ENCODE data around the gene RPL3.

The RPL3 gene

DNA sequence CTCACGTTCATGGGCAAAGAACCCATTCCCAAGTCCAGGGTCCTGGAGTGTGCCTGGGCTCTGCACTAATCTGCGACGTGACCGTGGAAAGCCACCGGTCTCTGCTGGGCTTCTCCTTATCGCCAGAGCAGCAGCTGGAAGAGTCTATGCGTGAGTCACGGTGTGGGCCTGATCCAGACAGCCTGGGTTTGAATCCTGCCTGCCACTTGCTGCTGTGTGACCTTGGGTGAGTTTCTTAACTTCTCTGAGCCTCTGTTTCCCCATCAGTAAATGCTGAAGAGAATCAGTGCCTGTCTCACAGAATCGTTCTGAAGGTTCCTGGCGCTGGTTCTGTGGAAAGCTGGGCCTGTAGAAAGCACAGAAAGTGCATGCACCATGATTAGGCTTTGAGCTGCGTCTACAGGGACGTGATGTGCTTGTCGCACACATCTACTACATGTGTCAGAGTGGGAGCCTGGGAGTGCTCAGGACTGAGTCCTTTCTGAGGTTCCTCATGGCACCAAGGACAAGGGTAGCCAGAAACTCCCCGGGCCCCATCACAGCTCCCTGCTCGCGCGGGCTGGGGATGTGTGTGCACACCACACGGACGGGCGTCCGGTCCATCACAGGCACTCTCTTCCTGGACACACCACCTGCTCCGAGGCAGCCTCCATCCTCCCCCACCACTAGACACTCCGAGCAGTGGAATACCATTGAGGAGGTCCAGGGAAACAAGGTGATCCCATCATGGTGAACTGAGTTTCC lies 54.1 kb downstream of the RPL3 start:
- DNase-seq (ENCODE audit: low read depth in 2 of 2, low spot score in 1 of 2), result no peak

DNA sequence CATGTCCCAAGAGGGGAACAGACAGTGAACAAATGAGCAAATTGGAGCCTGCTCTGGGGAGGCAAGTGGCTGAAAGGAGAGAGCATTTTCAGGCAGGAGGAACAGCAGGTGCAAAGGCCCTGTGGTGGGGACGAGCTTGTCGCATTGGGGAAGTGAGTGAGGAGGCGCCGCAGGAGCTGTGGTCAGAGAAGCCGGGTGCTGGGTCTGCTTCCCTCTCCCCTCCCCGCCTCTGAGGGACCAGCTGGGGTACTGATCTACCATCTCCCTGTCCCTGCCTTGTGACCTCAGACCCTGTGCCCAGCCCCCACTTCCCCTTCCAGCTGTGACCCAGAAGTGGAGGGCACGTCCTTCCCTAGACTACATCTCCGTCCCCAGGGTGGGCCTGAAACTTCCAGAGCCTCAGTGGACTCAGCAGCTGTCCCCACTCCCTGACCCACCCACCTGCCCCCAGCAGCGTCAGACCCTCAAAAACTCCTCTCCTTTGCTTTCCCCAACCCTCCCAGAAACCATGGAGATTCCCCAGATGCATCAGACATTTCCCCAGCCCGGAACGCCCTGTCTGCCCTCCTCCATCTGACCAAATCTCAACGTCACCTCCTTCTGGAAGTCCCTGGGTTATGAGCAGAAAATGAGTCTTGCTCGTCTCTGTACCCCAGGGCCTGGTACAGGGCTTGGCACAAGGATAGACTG lies 54.9 kb downstream of the RPL3 start:
- no peak for DNase-seq (ENCODE audit: low read depth in 2 of 2, low spot score in 1 of 2)

DNA sequence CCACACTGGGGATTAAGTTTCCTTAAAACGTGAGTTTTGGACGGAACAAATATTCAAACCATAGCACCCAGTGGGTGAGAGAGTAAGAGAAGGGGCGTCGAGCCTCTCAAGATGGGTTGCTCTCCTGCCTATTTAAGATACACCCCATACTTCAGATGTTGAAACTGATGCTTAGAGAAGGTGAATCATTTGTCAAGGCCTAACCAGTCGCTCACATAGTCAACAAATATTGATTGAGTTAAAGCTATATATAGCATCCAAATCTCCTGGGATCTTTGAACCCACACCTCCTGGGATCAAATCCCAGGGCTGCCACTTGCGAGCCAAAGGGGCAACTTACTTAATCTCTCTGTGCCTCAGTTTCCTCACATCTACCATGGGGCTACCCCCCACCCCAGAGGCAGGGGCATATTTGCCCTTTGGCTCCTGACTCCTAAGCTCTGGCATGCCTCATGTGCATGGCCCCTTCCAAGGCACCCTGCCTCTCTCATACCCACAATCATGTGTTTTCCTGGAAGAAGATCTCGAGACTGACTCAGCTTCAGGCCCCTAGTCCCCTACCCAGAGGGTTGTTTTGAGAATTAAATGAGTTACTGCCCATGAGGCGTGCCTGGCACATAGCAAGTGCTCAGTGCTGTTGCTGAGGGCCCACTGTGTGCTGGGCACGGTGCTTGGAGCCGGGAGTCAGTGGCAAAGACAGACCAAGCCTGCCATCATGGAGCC lies 55.6 kb downstream of the RPL3 start:
- no peak for DNase-seq (ENCODE audit: low read depth in 2 of 2, low spot score in 1 of 2)
